Activated gamma-delta T cell treated with Interleukin-2 at 50 U/mL for 16 hours (primary cell): ENCODE data around the gene PACSIN2.
"Not testable (repeated sequence)": the region's sequence is repeated elsewhere in the genome, so short reads cannot be mapped to it uniquely, and the experiment has no call there.

ENCODE experiments used
- DNase-seq: peaks from one replicate; pipeline ENCODE4 v3.0.0-alpha.2; 2020

PACSIN2 gene, protein sequence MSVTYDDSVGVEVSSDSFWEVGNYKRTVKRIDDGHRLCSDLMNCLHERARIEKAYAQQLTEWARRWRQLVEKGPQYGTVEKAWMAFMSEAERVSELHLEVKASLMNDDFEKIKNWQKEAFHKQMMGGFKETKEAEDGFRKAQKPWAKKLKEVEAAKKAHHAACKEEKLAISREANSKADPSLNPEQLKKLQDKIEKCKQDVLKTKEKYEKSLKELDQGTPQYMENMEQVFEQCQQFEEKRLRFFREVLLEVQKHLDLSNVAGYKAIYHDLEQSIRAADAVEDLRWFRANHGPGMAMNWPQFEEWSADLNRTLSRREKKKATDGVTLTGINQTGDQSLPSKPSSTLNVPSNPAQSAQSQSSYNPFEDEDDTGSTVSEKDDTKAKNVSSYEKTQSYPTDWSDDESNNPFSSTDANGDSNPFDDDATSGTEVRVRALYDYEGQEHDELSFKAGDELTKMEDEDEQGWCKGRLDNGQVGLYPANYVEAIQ

DNA sequence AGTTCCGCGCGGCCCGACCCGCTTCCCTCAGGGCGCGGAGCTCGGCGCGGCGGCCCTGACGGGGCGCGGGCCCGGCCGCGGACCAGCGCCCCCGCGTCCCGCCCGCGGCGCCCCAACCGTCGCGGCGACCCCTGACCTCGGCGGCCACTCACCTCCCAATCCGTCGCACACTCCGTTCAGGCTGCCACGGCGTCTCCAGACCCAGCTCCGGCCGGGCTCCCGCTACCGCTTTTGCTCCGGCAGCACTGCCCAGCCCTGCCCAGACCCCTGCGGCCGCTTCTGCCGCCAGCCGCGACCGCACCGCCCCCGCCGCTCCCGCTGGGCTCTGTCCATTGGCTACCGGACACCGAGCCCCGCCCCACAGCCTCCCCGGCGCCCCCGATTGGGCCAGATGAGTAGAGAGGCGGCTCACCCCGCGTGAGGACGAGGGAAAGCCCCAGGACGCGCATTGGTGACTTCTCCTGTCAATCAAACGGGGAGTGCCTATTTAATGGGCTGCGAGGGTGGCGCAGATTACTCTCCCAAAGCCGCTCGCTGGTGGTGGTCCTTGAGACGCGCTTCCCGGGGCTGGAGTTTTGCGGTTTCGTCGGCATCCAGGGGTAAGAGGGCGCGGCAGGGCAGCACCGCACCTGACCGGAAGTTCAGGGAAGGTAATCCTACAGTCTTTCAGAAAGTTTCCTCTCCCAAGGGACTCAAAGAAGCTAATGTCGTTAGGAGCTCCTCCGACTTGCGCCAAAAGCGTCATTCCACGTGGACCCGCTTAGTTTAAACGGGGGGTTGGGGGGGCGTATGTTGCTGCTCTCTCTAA lies at the start of gene PACSIN2:
TSS of gene PACSIN2 (minus strand) at position 281 of the 808 bp plus-strand sequence. CDS start 103,069 bp downstream, outside the sequence.
- DNase-seq = peak; percentile 99

DNA sequence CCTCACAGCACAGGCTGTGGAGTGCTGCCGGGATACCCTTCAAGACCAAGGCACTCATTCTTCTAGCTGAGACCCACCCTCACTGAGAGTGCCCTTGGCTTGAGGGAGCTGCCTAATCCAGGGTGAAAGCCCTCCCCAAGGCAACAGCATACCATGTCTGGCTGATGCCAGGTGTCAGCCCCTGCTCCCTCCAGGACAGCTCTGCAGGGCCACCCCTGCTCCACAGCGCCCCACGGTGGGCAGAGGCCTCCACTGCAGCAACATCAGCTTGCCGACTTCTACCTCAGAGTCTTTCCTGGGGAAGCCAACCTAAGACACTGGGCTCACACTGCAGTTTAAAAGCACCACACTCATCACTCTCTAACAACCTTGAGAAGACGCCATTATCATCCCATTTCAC lies 45.2 kb upstream of the PACSIN2 start:
- DNase-seq = no peak

GRCh38 chr22:43057641-43058040 lies 42.7 kb upstream of the PACSIN2 start:
- DNase-seq = no peak

GRCh38 chr22:43053176-43053575 lies 38.2 kb upstream of the PACSIN2 start:
- no peak for DNase-seq

- no peak for DNase-seq
Observed at GRCh38 chr22:43050995-43051394, 36.0 kb upstream of the PACSIN2 start.

DNA sequence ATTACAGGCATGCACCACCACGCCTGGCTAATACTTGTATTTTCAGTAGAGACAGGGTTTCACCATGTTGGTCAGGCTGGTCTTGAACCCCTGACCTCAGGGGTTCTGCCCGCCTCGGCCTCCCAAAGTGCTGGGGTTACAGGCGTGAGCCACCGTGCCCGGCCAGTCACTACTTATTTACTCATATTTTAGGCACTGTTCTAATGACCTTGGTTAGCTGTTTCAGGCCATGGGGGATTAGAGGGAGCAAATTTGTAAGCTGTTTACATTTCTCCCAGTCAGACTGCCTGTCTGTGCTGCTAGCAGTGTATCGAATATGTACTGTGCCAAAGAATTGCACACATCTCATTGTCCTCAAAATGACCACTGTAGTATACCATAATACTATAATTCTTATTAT lies 32.7 kb upstream of the PACSIN2 start:
- no peak for DNase-seq

DNA sequence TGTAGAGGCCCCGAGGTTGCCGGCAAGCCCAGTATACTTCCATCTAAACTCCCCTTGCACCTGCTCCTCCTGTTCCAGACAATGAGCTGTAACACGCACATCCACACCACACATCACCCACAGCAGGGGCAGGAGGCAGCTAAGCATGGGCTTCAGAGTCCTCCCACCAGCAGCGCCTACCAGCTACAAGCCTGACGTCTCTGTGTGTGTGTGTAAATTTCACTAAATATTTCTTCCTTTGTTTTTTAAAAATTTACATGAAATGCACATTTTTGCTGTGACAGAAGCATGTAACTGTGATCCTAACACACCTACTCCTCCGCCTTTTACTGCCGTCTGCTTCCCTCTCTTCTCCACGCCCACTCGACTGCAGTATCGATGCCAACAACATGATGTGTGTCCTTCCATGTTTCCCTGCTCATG lies 29.4 kb upstream of the PACSIN2 start:
- no peak for DNase-seq

- no peak for DNase-seq
Observed at GRCh38 chr22:43042101-43042780, 27.3 kb upstream of the PACSIN2 start.

DNA sequence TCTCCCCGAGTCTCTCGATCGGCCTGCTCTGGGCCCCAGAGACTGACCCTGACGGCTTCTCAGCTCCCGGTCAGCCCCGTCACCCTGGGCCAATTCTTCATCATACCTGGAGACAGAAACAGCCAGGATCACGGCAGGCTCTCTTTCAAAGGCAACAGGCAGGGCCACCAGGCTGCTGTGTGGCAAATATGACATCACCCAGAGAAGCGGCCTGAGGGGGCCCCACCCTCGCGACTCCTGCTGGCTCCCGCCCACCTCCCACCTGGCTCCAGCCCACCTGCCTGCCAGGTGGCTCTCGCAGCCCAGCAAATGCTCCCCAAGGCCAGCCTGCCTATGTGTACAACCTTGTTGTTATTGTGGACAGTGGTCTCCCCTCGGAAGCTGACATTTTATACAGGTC lies 24.9 kb upstream of the PACSIN2 start:
- DNase-seq = no peak

GRCh38 chr22:43038325-43038724 lies 23.4 kb upstream of the PACSIN2 start:
- DNase-seq = no peak

- DNase-seq = no peak
Observed at GRCh38 chr22:43036282-43036829, 21.4 kb upstream of the PACSIN2 start.

DNA sequence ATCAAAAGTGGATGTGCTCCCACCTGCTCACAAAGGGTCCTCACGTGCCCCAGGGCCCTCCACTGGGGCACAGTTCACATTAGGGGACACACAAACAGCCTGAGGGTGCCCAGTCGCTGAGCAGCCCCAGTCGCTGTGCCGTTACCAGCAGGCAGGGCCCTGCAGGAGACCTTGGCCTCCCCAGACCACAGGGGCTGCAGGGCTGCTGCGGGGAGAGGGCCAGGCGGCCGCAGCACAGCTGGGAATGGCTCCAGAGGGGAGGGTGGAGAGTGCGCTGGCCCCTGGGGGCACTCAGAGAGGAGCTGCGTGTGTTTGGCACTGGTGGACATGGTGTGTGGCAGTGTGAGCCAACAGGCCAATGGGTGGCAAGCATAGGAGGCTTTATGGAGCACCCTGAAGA lies 20.3 kb upstream of the PACSIN2 start:
- DNase-seq = no peak

- DNase-seq = no peak
Observed at GRCh38 chr22:43031617-43032016, 16.7 kb upstream of the PACSIN2 start.

DNA sequence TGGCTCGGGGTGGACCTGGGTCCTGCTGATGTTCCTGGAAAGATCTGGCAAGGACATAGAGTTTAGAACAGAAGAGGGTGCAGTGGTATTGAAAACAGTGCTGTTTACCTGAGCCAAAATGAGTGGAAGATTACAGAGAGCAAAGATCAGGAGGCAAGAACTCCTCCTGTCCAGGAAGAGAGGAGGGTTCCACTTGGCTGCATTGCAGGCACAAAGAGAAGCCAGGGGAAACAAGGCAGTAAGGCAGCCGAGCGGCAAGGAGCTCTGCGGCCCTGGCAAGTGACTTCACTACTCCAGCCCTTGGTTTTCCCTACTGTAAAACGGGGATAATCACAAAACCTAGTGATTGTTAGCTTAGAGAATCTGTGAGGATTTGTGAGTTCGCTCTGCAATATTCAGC lies 3.7 kb upstream of the PACSIN2 start:
- no peak for DNase-seq

GRCh38 chr22:43017525-43018460 lies 2.8 kb upstream of the PACSIN2 start:
- no peak for DNase-seq

GRCh38 chr22:43016150-43016549 lies 1.2 kb upstream of the PACSIN2 start:
- DNase-seq = not testable (repeated sequence)

DNA sequence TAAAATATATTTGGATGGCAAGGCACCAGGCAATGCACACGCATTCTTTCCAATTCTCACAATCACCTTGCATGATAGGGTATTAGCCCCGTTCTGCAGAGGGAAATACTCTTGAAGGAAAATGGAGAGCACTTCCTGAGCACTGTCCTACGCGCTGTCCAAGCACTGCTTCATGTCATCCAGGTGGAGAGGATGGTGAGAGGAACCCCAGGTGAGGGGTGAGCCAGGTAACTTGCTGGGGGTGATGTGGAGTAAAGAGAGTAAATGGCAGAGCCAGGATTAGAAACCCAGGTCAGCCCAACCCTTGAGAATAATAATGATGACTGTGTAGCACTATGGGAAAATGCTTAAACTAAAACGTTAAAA lies 711 bp upstream of the PACSIN2 start:
- no peak for DNase-seq

DNA sequence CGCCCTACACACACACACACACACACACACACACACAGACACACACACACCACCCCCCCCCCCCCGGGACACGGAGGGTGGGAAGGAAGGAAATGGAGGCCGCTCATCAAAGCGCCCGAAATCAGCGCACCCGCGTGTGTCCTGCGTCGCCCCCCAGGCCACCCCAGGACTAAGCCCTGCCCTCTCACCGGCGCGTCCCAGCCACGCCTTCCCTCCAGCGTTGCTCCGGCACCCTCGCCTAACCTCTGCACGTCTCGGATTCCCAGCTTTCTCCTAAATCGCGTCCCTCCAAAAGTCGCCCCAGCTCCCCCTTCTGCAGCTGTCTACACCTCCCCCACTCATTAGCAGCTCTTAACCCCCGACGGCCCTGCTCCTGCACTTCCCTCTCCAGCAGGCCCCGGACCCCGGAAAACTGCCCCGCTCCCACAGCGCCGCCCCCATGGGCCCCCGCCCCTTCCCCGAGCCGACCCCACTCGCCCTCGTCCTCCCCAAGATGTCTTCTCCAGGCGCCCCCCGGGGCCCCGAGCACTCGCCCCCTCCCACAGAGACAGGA lies 557 bp downstream of the PACSIN2 start:
- DNase-seq = peak; percentile 22

DNA sequence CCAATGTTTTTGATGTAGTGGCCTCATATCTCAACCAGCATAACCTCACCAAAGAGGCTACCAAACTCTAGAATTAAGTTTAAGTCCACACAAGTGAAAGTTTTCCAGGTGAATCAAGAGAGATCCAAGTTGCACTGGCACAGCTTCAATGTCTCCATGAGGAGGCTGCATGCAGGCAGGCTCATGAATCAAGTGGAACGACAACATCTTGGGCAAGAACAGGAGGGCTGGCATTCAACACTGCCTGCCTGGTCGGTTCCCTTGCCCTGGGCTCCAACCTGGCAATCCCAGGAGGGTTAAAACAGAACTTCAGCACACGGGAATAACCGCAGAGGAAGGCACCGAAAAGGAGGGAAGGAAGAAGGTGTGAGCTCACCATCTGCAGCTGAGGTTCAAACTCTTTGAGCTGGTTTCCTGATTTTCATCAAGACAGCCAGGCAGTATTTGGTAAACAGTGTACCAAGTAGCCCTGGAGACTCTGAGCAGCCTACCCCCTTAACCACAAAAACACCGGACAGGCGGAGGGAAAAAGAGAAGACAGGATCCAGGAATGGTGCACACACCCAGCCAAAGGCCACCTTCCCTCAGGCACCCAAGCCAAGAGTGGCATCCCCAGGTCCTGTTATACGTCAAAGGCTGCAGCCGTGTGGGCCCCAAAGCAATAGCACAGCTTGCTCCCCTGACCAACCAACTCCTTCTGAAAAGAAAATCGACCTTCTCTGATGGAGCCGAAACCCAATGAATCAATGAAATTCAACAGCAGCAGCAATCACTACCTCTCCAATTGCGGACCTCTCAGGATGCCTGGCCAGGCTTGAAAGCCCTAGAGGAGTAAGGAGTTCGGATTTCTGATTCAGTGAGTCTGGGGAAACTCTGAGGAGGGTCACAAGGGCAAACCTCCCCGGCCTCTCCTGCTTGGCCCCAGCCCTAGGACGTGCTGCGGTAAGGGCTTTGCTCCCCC lies 1.3 kb downstream of the PACSIN2 start:
- DNase-seq = peak; percentile 10

DNA sequence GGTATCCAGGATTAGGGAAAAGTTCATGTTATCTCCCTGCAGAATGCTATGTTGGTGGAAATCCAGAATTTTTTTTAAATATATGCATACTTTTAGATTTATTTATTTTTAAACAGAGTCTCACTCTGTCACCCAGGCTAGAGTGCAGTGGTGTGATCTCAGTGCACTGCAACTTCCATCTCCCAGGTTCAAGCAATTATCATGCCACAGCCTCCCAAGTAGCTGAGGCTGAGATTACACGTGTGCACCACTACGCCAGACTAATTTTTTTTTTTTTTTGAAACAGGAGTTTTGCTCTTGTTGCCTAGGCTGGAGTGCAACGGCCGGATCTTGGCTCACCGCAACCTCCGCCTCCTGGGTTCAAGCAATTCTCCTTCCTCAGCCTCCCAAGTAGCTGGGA lies 2.6 kb downstream of the PACSIN2 start:
- DNase-seq = no peak
